ENCODE results near the gene GTF3C4. TPM values are rescaled to one million over a fixed set of nuclear protein-coding genes. Genes with fewer than 3 reads are reported as not detected.
A peak's percentile ranks its signal among the peaks of the same experiment; 100 is the strongest.

The GTF3C4 gene
- total and polyA plus RNA-seq, 2 experiments from 2014 or later: 9.5 to 39.6 TPM

DNA sequence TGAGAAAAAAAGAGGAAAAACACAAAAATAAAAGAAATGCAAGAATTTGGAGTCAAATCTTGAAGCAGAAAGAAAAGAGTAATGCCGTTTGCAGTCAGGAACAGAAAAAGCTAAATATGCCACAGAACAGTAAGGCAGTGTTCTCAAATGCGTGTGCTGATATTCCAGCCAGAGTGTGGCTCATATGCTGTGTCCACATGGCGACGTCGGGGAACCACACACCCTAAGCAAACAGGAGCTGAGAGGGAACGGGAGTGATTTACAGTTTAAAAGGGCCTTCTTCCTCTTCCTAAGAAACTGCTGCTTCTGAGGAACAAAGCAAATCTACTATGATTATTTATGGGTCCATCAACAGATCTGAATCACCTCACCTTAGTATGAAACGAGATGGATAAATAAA lies 43.2 kb upstream of the GTF3C4 start (continued):
- TF ChIP-seq, protein P1, sequence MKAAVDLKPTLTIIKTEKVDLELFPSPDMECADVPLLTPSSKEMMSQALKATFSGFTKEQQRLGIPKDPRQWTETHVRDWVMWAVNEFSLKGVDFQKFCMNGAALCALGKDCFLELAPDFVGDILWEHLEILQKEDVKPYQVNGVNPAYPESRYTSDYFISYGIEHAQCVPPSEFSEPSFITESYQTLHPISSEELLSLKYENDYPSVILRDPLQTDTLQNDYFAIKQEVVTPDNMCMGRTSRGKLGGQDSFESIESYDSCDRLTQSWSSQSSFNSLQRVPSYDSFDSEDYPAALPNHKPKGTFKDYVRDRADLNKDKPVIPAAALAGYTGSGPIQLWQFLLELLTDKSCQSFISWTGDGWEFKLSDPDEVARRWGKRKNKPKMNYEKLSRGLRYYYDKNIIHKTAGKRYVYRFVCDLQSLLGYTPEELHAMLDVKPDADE (IDR thresholded peaks at IDR 0.05): no peak
- no peak for TF ChIP-seq POLR2AphosphoS5 (IDR thresholded peaks at IDR 0.05; ENCODE audit: low read depth)
- TF ChIP-seq ZNF114 (CRISPR knock-in tag; IDR thresholded peaks at IDR 0.05): no peak
- TF ChIP-seq, protein P2, sequence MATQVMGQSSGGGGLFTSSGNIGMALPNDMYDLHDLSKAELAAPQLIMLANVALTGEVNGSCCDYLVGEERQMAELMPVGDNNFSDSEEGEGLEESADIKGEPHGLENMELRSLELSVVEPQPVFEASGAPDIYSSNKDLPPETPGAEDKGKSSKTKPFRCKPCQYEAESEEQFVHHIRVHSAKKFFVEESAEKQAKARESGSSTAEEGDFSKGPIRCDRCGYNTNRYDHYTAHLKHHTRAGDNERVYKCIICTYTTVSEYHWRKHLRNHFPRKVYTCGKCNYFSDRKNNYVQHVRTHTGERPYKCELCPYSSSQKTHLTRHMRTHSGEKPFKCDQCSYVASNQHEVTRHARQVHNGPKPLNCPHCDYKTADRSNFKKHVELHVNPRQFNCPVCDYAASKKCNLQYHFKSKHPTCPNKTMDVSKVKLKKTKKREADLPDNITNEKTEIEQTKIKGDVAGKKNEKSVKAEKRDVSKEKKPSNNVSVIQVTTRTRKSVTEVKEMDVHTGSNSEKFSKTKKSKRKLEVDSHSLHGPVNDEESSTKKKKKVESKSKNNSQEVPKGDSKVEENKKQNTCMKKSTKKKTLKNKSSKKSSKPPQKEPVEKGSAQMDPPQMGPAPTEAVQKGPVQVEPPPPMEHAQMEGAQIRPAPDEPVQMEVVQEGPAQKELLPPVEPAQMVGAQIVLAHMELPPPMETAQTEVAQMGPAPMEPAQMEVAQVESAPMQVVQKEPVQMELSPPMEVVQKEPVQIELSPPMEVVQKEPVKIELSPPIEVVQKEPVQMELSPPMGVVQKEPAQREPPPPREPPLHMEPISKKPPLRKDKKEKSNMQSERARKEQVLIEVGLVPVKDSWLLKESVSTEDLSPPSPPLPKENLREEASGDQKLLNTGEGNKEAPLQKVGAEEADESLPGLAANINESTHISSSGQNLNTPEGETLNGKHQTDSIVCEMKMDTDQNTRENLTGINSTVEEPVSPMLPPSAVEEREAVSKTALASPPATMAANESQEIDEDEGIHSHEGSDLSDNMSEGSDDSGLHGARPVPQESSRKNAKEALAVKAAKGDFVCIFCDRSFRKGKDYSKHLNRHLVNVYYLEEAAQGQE (IDR thresholded peaks at IDR 0.05; ENCODE audit: unreplicated experiment): no peak
- TF ChIP-seq, protein P3, sequence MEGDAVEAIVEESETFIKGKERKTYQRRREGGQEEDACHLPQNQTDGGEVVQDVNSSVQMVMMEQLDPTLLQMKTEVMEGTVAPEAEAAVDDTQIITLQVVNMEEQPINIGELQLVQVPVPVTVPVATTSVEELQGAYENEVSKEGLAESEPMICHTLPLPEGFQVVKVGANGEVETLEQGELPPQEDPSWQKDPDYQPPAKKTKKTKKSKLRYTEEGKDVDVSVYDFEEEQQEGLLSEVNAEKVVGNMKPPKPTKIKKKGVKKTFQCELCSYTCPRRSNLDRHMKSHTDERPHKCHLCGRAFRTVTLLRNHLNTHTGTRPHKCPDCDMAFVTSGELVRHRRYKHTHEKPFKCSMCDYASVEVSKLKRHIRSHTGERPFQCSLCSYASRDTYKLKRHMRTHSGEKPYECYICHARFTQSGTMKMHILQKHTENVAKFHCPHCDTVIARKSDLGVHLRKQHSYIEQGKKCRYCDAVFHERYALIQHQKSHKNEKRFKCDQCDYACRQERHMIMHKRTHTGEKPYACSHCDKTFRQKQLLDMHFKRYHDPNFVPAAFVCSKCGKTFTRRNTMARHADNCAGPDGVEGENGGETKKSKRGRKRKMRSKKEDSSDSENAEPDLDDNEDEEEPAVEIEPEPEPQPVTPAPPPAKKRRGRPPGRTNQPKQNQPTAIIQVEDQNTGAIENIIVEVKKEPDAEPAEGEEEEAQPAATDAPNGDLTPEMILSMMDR (conservative IDR thresholded peaks at IDR 0.05; ENCODE audit: low read depth in 2 of 2): no peak
- no peak for TF ChIP-seq EZH2 (IDR thresholded peaks at IDR 0.05; ENCODE audit: low read depth, unreplicated experiment)
- TF ChIP-seq EZH2phosphoT487 (IDR thresholded peaks at IDR 0.05; ENCODE audit: unreplicated experiment): no peak
- TF ChIP-seq CREB1 (CRISPR knock-in tag; IDR thresholded peaks at IDR 0.05; ENCODE audit: low read depth): no peak
- no peak for TF ChIP-seq JUNB (IDR thresholded peaks at IDR 0.05; ENCODE audit: unreplicated experiment)
- no peak for TF ChIP-seq NANOG (IDR thresholded peaks at IDR 0.05; ENCODE audit: borderline replicate concordance)
- TF ChIP-seq ZNF331 (CRISPR knock-in tag; IDR thresholded peaks at IDR 0.05; ENCODE audit: low read depth): no peak

DNA sequence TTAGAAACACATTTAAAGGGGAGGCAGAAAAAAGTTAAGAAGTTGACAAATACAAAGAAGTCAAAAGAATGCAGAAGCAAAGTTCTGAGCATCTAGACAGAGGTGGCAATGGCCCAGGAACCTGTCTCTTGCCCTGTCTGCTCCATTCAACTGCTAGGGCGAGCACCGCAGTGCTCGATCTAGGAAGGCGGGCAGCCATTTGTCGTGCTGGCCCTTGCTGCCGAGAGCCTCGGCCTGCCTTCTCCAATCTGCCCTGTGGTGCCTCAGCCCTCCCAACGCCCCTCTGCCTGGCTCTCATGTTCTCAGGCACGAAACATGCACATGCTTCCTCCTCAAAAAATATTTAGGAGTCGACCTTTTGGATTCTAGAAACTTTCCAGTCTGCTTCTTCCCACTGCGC lies 42.7 kb upstream of the GTF3C4 start:
- Mint-ChIP-seq H3K36me3 (ENCODE audit: low read depth) (peaks cover 48% of the 10 kb centered on the region), H3K27me3 (ENCODE audit: insufficient read depth, low read depth, poor library complexity) (peaks cover 4% of the 10 kb centered on the region), H3K27ac (peak overlapping the region; percentile 47; the same call in 1 of the 2 replicates), H3K4me1 (peaks cover 22% of the 10 kb centered on the region), H3K4me3 (no peak overlapping the region), H3K9me3 (no peaks in the 10 kb centered on the region)
- peaks cover 10% of the 10 kb centered on the region for H3K4me1 ChIP-seq (ENCODE audit: insufficient read depth)
- H3K4me3 ChIP-seq: no peak overlapping the region
- H3K9me2 ChIP-seq (ENCODE audit: insufficient read depth): no peaks in the 10 kb centered on the region
- no peaks in the 10 kb centered on the region for H3K27me3 ChIP-seq (ENCODE audit: insufficient read depth)
- H3K36me3 ChIP-seq (ENCODE audit: insufficient read depth): peaks cover 29% of the 10 kb centered on the region; the same call in 1 of the 2 replicates
- H2AFZ ChIP-seq: no peak overlapping the region
- H3F3A ChIP-seq (replicated peaks; ENCODE audit: low read depth): no peaks in the 10 kb centered on the region
- no peak for DNase-seq (ENCODE audit: low spot score)
- H3K27ac ChIP-seq (ENCODE audit: low read depth): peak overlapping the region; percentile 47; the same call in 1 of the 2 replicates
- peak; percentile 69 for ATAC-seq
- H4K20me1 ChIP-seq (replicated peaks; ENCODE audit: insufficient read depth): no peaks in the 10 kb centered on the region; the same call in none of the 2 replicates
- H3K79me2 ChIP-seq (replicated peaks; ENCODE audit: insufficient read depth): no peaks in the 10 kb centered on the region
- no peak overlapping the region for H3K4me2 ChIP-seq
- no peak for TF ChIP-seq EZH2 (IDR thresholded peaks at IDR 0.05; ENCODE audit: low read depth, unreplicated experiment)
- TF ChIP-seq, protein P1 (IDR thresholded peaks at IDR 0.05): no peak
- TF ChIP-seq, protein P2 (IDR thresholded peaks at IDR 0.05; ENCODE audit: unreplicated experiment): no peak
- no peak for TF ChIP-seq EZH2phosphoT487 (IDR thresholded peaks at IDR 0.05; ENCODE audit: unreplicated experiment)
- TF ChIP-seq ZNF331 (CRISPR knock-in tag; IDR thresholded peaks at IDR 0.05; ENCODE audit: low read depth): no peak
- TF ChIP-seq CREB1 (CRISPR knock-in tag; IDR thresholded peaks at IDR 0.05; ENCODE audit: low read depth): no peak
- no peak for TF ChIP-seq JUNB (IDR thresholded peaks at IDR 0.05; ENCODE audit: unreplicated experiment)
- no peak for TF ChIP-seq POLR2AphosphoS5 (IDR thresholded peaks at IDR 0.05; ENCODE audit: low read depth)
- no peak for TF ChIP-seq STAT1 (IDR thresholded peaks at IDR 0.05; ENCODE audit: unreplicated experiment)
- TF ChIP-seq ZNF114 (CRISPR knock-in tag; IDR thresholded peaks at IDR 0.05): no peak
- TF ChIP-seq, protein P3 (conservative IDR thresholded peaks at IDR 0.05; ENCODE audit: low read depth in 2 of 2): no peak

All from GM23338 (cell line).